ENCODE measurements around the gene PLA2G12B. TPM values are rescaled to one million over a fixed set of nuclear protein-coding genes. Genes with fewer than 3 reads are reported as not detected.
"Not testable (repeated sequence)": the region's sequence is repeated elsewhere in the genome, so short reads cannot be mapped to it uniquely, and the experiment has no call there.

Gene PLA2G12B
- total RNA-seq, 2 donors from 2014 or later: 0.90 to 4.2 TPM

- no peak for TF ChIP-seq CTCF (IDR thresholded peaks at IDR 0.05)
- H3K27me3 ChIP-seq: no peaks in the 10 kb centered on the region
- H3K4me1 ChIP-seq: no peaks in the 10 kb centered on the region
- no peak for DNase-seq (ENCODE audit: low spot score)
- no peak overlapping the region for H3K4me3 ChIP-seq
- H3K27ac ChIP-seq: no peak overlapping the region
- no peaks in the 10 kb centered on the region for H3K36me3 ChIP-seq
- H3K9me3 ChIP-seq: peaks cover 0 to 11% of the 10 kb centered on the region in 2 donors
Observed at GRCh38 chr10:72918352-72918751, 36.3 kb downstream of the PLA2G12B start.

- DNase-seq (ENCODE audit: low spot score); H3K4me3 ChIP-seq; H3K27me3 ChIP-seq; H3K27ac ChIP-seq; H3K4me1 ChIP-seq; H3K36me3 ChIP-seq: not testable (repeated sequence)
- H3K9me3 ChIP-seq: peaks cover 0 to 11% of the 10 kb centered on the region in 2 donors
Observed at GRCh38 chr10:72917803-72918332, 36.7 kb downstream of the PLA2G12B start.

- H3K27me3 ChIP-seq; H3K4me3 ChIP-seq; DNase-seq (ENCODE audit: low spot score); H3K4me1 ChIP-seq; H3K27ac ChIP-seq; H3K36me3 ChIP-seq: not testable (repeated sequence)
- H3K9me3 ChIP-seq: peaks cover 0 to 11% of the 10 kb centered on the region in 2 donors
Observed at GRCh38 chr10:72917201-72917600, 37.4 kb downstream of the PLA2G12B start.

- TF ChIP-seq CTCF (IDR thresholded peaks at IDR 0.05): no peak
- Histone ChIP-seq H3K9me3 (no peaks in the 10 kb centered on the region), H3K27ac (no peak overlapping the region), H3K27me3 (no peaks in the 10 kb centered on the region), H3K36me3 (no peaks in the 10 kb centered on the region), H3K4me1 (no peaks in the 10 kb centered on the region), H3K4me3 (no peak overlapping the region)
- no peak for DNase-seq (ENCODE audit: low spot score)
Observed at GRCh38 chr10:72913287-72913686, 41.3 kb downstream of the PLA2G12B start.

GRCh38 chr10:72912736-72913135 lies 41.9 kb downstream of the PLA2G12B start:
- Histone ChIP-seq H3K9me3 (no peaks in the 10 kb centered on the region), H3K27ac (no peak overlapping the region), H3K4me1 (no peaks in the 10 kb centered on the region), H3K27me3 (no peaks in the 10 kb centered on the region), H3K36me3 (no peaks in the 10 kb centered on the region), H3K4me3 (no peak overlapping the region)
- DNase-seq (ENCODE audit: low spot score): no peak
- TF ChIP-seq CTCF (IDR thresholded peaks at IDR 0.05): no peak

GRCh38 chr10:72911758-72912157 lies 42.8 kb downstream of the PLA2G12B start:
- Histone ChIP-seq H3K27me3 (no peaks in the 10 kb centered on the region), H3K36me3 (no peaks in the 10 kb centered on the region), H3K4me1 (no peaks in the 10 kb centered on the region), H3K9me3 (no peaks in the 10 kb centered on the region), H3K27ac (no peak overlapping the region), H3K4me3 (no peak overlapping the region)
- DNase-seq (ENCODE audit: low spot score): no peak
- no peak for TF ChIP-seq CTCF (IDR thresholded peaks at IDR 0.05)

GRCh38 chr10:72910705-72911104 lies 43.9 kb downstream of the PLA2G12B start:
- no peak overlapping the region for H3K27ac ChIP-seq
- no peaks in the 10 kb centered on the region for H3K36me3 ChIP-seq
- no peaks in the 10 kb centered on the region for H3K9me3 ChIP-seq
- DNase-seq (ENCODE audit: low spot score): no peak
- TF ChIP-seq CTCF (IDR thresholded peaks at IDR 0.05): no peak
- no peaks in the 10 kb centered on the region for H3K27me3 ChIP-seq
- no peaks in the 10 kb centered on the region for H3K4me1 ChIP-seq
- no peak overlapping the region for H3K4me3 ChIP-seq

Data from right atrium auricular region (tissue), 2 donors.